GM18498 (cell line): ENCODE measurements around the gene DCK.
"Not testable (repeated sequence)": the region's sequence is repeated elsewhere in the genome, so short reads cannot be mapped to it uniquely, and the experiment has no call there.

ENCODE experiments used
- ATAC-seq: cut with Tn5 transposase; IDR thresholded peaks from one replicate; pipeline ENCODE4 v1.9.1; 2021; ENCODE audit warnings: mild to moderate bottlenecking, moderate library complexity; ENCODE audit not compliant: unreplicated experiment

The DCK gene

GRCh38 chr4:71059573-71059972 lies 66.1 kb downstream of the DCK start:
- ATAC-seq = not testable (repeated sequence)

DNA sequence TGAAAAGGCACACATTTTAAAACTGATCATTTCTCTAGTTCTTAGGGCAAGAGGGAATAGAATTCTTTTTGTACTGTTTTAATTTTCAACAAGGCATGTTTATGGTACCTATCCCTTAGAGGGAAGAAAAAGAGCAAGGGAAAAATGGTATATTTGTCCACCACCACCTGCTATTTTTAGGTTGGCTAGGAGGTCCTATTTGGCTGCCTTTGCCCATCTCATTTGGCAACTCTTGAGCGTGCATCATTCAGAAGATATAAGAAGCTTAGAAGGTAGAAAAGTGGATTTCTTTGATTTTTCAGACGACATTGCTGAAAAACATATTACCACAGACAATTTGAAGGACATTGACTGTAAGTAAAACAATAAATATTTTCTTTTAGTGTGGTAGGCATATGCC lies 69.0 kb downstream of the DCK start:
- no peak for ATAC-seq

DNA sequence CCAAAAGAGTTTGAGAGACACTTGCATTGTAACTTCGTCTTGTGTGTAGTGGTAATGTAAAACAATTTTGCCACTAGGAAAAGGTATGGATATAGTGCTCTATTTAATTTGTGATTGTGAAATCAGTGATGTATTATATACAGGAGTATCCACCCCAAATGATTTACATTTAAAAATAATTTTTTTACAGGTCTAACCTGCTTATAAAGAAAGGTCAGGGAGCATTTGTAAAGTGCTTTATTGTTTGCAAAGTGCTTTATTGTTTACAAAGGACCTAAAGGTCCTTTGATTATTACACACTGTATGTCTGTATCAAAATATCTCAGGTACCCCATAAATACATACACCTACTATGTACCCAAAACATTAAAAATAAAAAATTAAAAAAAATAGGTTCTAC lies 70.3 kb downstream of the DCK start:
- no peak for ATAC-seq

GRCh38 chr4:71064521-71064920 lies 71.1 kb downstream of the DCK start:
- no peak for ATAC-seq

DNA sequence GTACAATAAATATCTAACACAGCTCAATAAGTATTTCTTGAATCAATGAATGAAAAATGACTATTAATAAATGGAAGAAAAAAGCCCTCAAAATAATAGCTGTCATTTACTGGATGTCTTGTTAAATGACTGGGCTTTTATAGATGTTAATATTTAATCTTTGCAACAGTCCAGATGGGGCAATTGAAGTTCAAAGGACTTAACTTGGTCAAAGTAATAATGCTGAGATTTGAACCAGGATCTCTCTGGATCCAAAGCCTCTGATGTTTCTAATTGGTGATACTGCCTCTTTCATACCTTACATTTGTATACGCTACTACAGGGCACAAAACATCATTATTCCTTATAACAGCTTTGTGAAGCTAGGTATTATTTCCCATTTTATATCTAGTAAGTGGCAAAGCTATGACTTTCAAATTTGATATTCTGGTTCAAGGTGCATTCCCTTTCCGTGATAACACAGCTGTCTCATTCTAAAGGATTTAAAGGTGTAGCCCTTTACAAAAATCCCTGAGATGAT lies 72.6 kb downstream of the DCK start:
- ATAC-seq = no peak

DNA sequence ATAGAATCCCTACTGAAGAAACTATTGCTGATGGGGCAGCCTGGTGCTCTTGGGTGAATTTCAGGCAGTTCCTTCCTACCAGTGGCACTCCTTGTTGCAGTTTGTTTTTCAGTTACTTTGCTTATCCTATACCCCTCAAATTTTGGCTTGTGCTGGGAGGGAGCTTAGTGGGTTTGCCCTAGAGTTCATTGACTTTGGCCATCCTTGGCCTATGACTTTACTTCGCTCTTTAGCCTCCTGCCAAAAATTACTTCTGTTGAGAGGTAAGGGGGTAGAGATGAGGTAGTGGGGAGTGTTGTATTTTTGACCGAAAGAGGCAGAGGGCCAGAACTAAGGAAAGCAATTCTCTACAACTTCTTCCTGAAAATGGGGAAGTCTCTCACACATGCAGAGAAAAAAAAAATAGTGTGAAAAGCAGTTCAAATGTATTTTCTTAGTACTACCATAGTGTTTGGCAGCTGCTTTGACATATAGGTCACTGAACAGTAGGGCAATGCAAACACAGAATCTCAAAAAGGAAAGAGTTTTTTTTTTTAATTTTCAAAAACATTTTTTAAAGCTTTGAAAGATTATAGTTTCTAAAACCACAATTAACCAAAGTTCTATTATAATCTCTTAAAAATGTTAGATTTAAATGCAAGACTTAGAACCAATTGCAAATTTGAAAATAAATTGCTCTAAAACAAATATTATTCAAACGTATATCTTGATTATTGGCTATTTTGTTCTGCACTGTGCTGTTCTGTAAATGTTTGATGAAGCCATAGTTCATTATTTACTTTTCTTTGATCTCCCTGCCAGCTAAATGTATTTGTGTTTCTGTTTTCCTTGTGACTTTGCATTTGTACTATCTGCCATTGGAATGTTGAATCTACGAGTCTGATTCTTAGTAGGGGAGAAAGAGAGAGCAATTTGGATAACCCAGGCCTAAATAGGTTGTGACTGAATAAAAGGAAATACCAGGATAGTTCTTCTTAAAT lies 73.6 kb downstream of the DCK start:
- ATAC-seq = no peak

- ATAC-seq = no peak
These were observed 75.6 kb downstream of the DCK start for GRCh38 chr4:71069063-71069462.

- ATAC-seq = no peak
These were observed 76.6 kb downstream of the DCK start for GRCh38 chr4:71070015-71070414.

GRCh38 chr4:71074452-71075299 lies 81.2 kb downstream of the DCK start:
- ATAC-seq = no peak
